IPS-20b (cell line): ENCODE measurements around the gene CAMKK1.

Source experiments
- H3K27ac ChIP-seq: one replicate; pipeline ENCODE4 v1.5.1; 2013; ENCODE audit warnings: low read length
- H3K27me3 ChIP-seq: 2 replicates; pipeline ENCODE4 v1.6.1; 2013; ENCODE audit warnings: mild to moderate bottlenecking, low read length, inconsistent platforms; ENCODE audit not compliant: insufficient read depth
- H3K36me3 ChIP-seq: 2 replicates; pipeline ENCODE4 v1.6.1; 2013; ENCODE audit warnings: low read depth, mild to moderate bottlenecking, inconsistent platforms, low read length, moderate library complexity; ENCODE audit not compliant: insufficient read depth
- H3K4me1 ChIP-seq: 2 replicates; pipeline ENCODE4 v1.6.1; 2013; ENCODE audit warnings: mild to moderate bottlenecking, control low read depth, inconsistent platforms, low read length, moderate library complexity; ENCODE audit not compliant: insufficient read depth
- H3K4me3 ChIP-seq: 2 replicates; pipeline ENCODE4 v1.5.1; 2013; ENCODE audit warnings: mild to moderate bottlenecking, low read length, inconsistent platforms
- H3K9ac ChIP-seq: 2 replicates; pipeline ENCODE4 v1.6.1; 2013; ENCODE audit warnings: low read depth, mild to moderate bottlenecking, inconsistent platforms, low read length, moderate library complexity
- H3K9me3 ChIP-seq: 2 replicates; pipeline ENCODE4 v1.6.1; 2013; ENCODE audit warnings: mild to moderate bottlenecking, low read depth, low read length, inconsistent platforms; ENCODE audit not compliant: insufficient read depth

The CAMKK1 gene

GRCh38 chr17:3893720-3894116, 865 bp upstream of the CAMKK1 start:
- H3K27me3 ChIP-seq, result peaks cover 30% of the 10 kb centered on the region
- no peak overlapping the region for H3K27ac ChIP-seq
- no peaks in the 10 kb centered on the region for H3K36me3 ChIP-seq
- peaks cover 12% of the 10 kb centered on the region; the same call in 1 of the 2 replicates for H3K4me1 ChIP-seq
- no peaks in the 10 kb centered on the region for H3K9me3 ChIP-seq
- H3K4me3 ChIP-seq, result peak overlapping the region; percentile 58
- H3K9ac ChIP-seq, result peak overlapping the region; percentile 49; the same call in 1 of the 2 replicates

GRCh38 chr17:3892095-3892998, 506 bp downstream of the CAMKK1 start:
- Histone ChIP-seq H3K27me3 (peaks cover 30% of the 10 kb centered on the region), H3K4me1 (peaks cover 20% of the 10 kb centered on the region; the same call in 1 of the 2 replicates), H3K27ac (no peak overlapping the region), H3K36me3 (no peaks in the 10 kb centered on the region), H3K4me3 (peak overlapping the region; percentile 69; the same call in 1 of the 2 replicates), H3K9ac (no peak overlapping the region; the same call in 1 of the 2 replicates), H3K9me3 (no peaks in the 10 kb centered on the region)

DNA sequence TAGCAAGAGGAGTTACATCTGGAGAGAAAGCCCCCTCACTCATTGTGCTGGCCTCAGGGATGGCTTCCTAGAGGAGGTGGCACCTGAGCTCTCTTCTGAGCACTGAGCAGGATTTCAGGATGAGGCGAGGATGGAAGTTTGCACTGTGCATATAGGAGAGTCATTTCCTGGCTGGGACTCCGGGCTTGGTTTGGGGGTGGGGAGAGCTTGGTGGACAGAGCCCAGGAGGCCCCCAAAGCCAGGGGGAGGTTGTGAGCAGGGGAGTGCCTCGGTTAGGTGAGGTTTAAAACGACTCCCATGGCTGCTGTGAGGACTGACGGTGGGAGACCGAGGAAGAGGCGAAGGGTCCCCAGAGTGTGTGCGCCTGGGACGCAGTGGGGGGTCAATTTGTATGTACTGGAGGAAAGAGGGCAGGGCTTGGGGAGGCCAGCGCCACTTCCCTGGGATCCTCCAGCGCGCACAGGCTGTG, 1.2 kb downstream of the CAMKK1 start:
- Histone ChIP-seq H3K27ac (no peak overlapping the region), H3K27me3 (peaks cover 30% of the 10 kb centered on the region), H3K4me3 (peak overlapping the region; percentile 69; the same call in 1 of the 2 replicates), H3K4me1 (peaks cover 20% of the 10 kb centered on the region; the same call in 1 of the 2 replicates), H3K9ac (no peak overlapping the region), H3K36me3 (no peaks in the 10 kb centered on the region), H3K9me3 (no peaks in the 10 kb centered on the region)

DNA sequence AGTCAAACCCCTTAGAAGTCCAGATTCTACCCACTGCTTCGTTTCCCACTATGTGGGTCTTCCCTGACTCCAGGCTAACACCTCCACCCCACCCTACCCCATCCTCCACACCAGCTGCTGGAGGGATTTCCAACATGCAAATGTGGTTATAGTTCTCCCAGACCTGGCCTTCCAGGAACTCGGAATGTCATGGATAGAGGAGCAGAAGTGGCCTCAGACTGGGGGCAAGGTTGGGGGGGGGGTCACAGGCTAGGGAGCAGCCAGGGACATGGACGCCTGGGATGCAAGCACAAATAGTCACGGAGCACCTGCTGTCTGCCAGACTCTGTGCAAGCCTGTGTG, 2.0 kb downstream of the CAMKK1 start:
- Histone ChIP-seq H3K4me1 (peaks cover 20% of the 10 kb centered on the region; the same call in 1 of the 2 replicates), H3K36me3 (no peaks in the 10 kb centered on the region), H3K27me3 (peaks cover 30% of the 10 kb centered on the region), H3K9me3 (no peaks in the 10 kb centered on the region), H3K4me3 (no peak overlapping the region), H3K27ac (no peak overlapping the region), H3K9ac (no peak overlapping the region)

DNA sequence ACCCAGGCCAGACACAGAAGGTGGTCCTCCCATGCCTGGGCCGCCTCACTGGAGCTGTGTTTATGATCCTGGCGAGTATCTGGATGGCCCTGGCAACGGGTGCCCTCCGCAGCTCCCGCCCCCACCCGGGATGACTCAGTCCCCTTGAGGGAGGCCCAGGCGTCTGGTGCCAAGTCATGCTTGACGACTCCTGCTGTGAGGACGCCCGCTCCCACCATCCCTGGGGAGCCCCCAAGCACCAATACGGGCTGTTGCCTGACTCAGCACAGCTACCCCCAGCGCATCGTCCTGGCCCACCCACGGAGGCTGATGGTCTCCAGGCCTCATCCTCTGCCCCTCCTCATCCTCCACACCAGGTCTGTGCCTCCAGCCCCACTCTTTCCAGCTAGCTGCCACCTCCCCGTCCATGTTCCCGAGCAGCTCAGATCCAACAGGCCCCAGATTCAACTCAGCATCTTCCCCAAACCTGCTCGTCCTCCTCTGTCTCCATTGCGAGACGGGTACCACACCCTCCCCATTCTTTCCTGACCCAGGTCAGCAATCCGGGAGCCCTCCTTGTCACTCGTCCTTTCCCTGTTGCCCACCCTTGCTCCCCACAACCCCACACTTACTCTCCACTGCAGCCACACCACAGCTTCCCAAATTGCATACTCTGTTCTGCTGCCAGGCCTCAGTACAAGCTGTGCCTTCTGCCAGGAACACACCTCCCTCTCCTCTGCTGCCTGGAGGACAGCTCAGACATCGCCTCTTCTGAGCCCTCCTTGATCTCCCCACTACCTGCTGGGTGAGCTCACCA, 2.6 kb downstream of the CAMKK1 start:
- Histone ChIP-seq H3K36me3 (no peaks in the 10 kb centered on the region), H3K27ac (no peak overlapping the region), H3K9ac (no peak overlapping the region), H3K27me3 (peaks cover 30% of the 10 kb centered on the region), H3K4me3 (no peak overlapping the region), H3K9me3 (no peaks in the 10 kb centered on the region), H3K4me1 (peaks cover 20% of the 10 kb centered on the region; the same call in 1 of the 2 replicates)

DNA sequence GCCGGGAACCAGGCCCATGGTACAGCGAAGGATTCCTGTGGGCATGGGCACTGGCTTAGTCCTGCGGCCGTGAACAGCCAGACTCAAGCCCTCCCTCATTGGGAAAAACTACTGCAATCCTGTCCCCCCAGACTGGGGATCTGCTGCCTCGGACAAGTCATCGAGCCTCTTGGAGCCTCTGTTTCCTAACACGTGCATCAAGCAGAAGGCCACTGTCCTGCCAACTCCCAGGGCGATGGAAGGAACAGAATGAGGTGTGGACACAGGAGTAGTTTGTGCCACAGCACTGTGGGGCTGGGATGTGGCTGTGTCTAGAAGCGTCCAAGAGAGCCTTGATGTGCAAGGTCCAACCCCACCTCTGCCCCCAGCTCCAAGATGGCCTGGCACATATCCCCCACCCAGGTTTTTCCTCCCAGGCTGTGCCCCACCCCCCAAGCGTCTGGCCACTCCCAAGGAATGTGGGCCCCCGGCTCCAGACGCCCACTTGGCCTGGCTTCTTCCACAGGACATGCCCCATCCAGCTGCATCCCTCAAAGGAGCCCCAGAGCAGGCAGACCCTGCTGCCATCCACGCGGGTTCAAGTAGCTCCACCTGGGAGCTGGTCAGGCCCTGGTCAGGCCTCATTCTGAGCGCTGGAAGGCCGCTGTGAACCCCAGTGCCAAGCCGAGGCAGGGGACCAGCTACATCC, 3.4 kb downstream of the CAMKK1 start:
- peak overlapping the region; percentile 27; the same call in 1 of the 2 replicates for H3K9ac ChIP-seq
- no peak overlapping the region for H3K27ac ChIP-seq
- peaks cover 20% of the 10 kb centered on the region; the same call in 1 of the 2 replicates for H3K4me1 ChIP-seq
- no peak overlapping the region for H3K4me3 ChIP-seq
- H3K27me3 ChIP-seq, result peaks cover 28% of the 10 kb centered on the region
- no peaks in the 10 kb centered on the region for H3K9me3 ChIP-seq
- peaks cover 7% of the 10 kb centered on the region; the same call in 1 of the 2 replicates for H3K36me3 ChIP-seq

GRCh38 chr17:3888343-3889171, 4.3 kb downstream of the CAMKK1 start:
- peaks cover 15% of the 10 kb centered on the region; the same call in 1 of the 2 replicates for H3K4me1 ChIP-seq
- H3K36me3 ChIP-seq, result peaks cover 16% of the 10 kb centered on the region
- H3K27ac ChIP-seq, result no peak overlapping the region
- peak overlapping the region; percentile 27; the same call in 1 of the 2 replicates for H3K9ac ChIP-seq
- H3K4me3 ChIP-seq, result no peak overlapping the region
- H3K27me3 ChIP-seq, result peaks cover 19% of the 10 kb centered on the region
- H3K9me3 ChIP-seq, result no peaks in the 10 kb centered on the region

GRCh38 chr17:3887804-3888203, 5.0 kb downstream of the CAMKK1 start:
- peaks cover 16% of the 10 kb centered on the region for H3K36me3 ChIP-seq
- no peak overlapping the region for H3K4me3 ChIP-seq
- peaks cover 14% of the 10 kb centered on the region; the same call in 1 of the 2 replicates for H3K4me1 ChIP-seq
- no peak overlapping the region for H3K27ac ChIP-seq
- H3K9ac ChIP-seq, result no peak overlapping the region; the same call in 1 of the 2 replicates
- no peaks in the 10 kb centered on the region for H3K9me3 ChIP-seq
- H3K27me3 ChIP-seq, result peaks cover 19% of the 10 kb centered on the region

- Histone ChIP-seq H3K4me1 (peaks cover 14% of the 10 kb centered on the region; the same call in 1 of the 2 replicates), H3K9me3 (no peaks in the 10 kb centered on the region), H3K4me3 (no peak overlapping the region), H3K27ac (no peak overlapping the region), H3K27me3 (peaks cover 19% of the 10 kb centered on the region), H3K36me3 (peaks cover 16% of the 10 kb centered on the region), H3K9ac (no peak overlapping the region)
These were observed 5.5 kb downstream of the CAMKK1 start for GRCh38 chr17:3887394-3887793.

DNA sequence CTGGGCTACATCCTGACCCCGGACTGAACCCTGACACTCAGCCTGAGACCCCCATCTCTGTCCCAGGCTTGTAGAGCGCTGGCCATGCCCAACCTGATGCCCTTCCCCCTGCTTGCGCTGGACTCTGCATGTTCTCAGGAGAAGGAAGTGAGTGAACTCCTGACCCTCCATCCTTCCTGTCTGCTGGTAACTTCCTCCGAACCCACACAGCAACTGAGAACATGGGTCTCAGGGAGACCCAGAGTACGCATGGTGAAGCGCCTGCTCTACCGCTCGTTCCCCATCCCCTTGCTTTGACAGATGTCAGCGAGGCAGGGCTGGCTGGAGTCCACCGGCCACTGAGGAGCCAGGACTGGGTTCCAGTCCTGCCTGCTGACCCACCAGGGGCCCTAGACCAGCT, 6.1 kb downstream of the CAMKK1 start:
- Histone ChIP-seq H3K4me3 (no peak overlapping the region), H3K36me3 (peaks cover 16% of the 10 kb centered on the region), H3K4me1 (peaks cover 14% of the 10 kb centered on the region; the same call in 1 of the 2 replicates), H3K9ac (no peak overlapping the region), H3K9me3 (no peaks in the 10 kb centered on the region), H3K27me3 (peaks cover 15% of the 10 kb centered on the region), H3K27ac (no peak overlapping the region)
